Measurements from ENCODE around the gene ARFRP1.
"Not testable (repeated sequence)": the region's sequence is repeated elsewhere in the genome, so short reads cannot be mapped to it uniquely, and the experiment has no call there.

Gene ARFRP1

GRCh38 chr20:63738687-63739129 lies 30.9 kb upstream of the ARFRP1 start:
- peak overlapping the region; percentile 23 for H3K4me3 Mint-ChIP-seq
- peak; percentile 59 for DNase-seq
- H3K27me3 Mint-ChIP-seq = no peaks in the 10 kb centered on the region
- peaks cover 29% of the 10 kb centered on the region for H3K4me1 Mint-ChIP-seq (ENCODE audit: low read depth)
- no peak overlapping the region for H3K27ac Mint-ChIP-seq
- no peaks in the 10 kb centered on the region for H3K9me3 Mint-ChIP-seq
- H3K36me3 Mint-ChIP-seq (ENCODE audit: low read depth) = peaks cover 33% of the 10 kb centered on the region

GRCh38 chr20:63737945-63738686 lies 30.3 kb upstream of the ARFRP1 start:
- H3K4me3 Mint-ChIP-seq = peak overlapping the region; percentile 23
- H3K9me3 Mint-ChIP-seq = no peaks in the 10 kb centered on the region
- peak; percentile 68 for DNase-seq
- H3K4me1 Mint-ChIP-seq (ENCODE audit: low read depth) = peaks cover 29% of the 10 kb centered on the region
- H3K36me3 Mint-ChIP-seq (ENCODE audit: low read depth) = peaks cover 33% of the 10 kb centered on the region
- H3K27ac Mint-ChIP-seq = no peak overlapping the region
- H3K27me3 Mint-ChIP-seq = no peaks in the 10 kb centered on the region

GRCh38 chr20:63737695-63737944 lies 29.8 kb upstream of the ARFRP1 start:
- Mint-ChIP-seq H3K27ac (no peak overlapping the region), H3K9me3 (no peaks in the 10 kb centered on the region)

GRCh38 chr20:63736893-63737694 lies 29.3 kb upstream of the ARFRP1 start:
- H3K27me3 Mint-ChIP-seq = no peaks in the 10 kb centered on the region
- H3K36me3 Mint-ChIP-seq (ENCODE audit: low read depth) = peaks cover 33% of the 10 kb centered on the region
- H3K27ac Mint-ChIP-seq = peak overlapping the region; percentile 88
- H3K4me3 Mint-ChIP-seq = peak overlapping the region; percentile 64
- H3K9me3 Mint-ChIP-seq = no peaks in the 10 kb centered on the region
- H3K4me1 Mint-ChIP-seq (ENCODE audit: low read depth) = peaks cover 29% of the 10 kb centered on the region
- DNase-seq = peak; percentile 75

More at GRCh38 chr20:63737695-63737944, 29.8 kb upstream of the ARFRP1 start:
- Mint-ChIP-seq H3K4me3 (peak overlapping the region; percentile 64), H3K36me3 (ENCODE audit: low read depth) (peaks cover 33% of the 10 kb centered on the region), H3K4me1 (ENCODE audit: low read depth) (peaks cover 29% of the 10 kb centered on the region), H3K27me3 (no peaks in the 10 kb centered on the region)
- no peak for DNase-seq

- no peaks in the 10 kb centered on the region for H3K27me3 Mint-ChIP-seq
- H3K4me1 Mint-ChIP-seq (ENCODE audit: low read depth) = peaks cover 29% of the 10 kb centered on the region
- no peaks in the 10 kb centered on the region for H3K9me3 Mint-ChIP-seq
- H3K27ac Mint-ChIP-seq = peak within 1 kb of the TSS; percentile 88
- peak; percentile 74 for DNase-seq
- H3K4me3 Mint-ChIP-seq = peak within 1 kb of the TSS; percentile 64
- H3K36me3 Mint-ChIP-seq (ENCODE audit: low read depth) = peaks cover 33% of the 10 kb centered on the region
These were observed 28.3 kb upstream of the ARFRP1 start, which contains the start of gene LIME1 for GRCh38 chr20:63735859-63736718. Gene LIME1, plus strand, starts transcription at chr20:63736664. Its CDS starts 886 bp downstream, at chr20:63737550.

- Mint-ChIP-seq H3K4me3 (no peak overlapping the region), H3K36me3 (ENCODE audit: low read depth) (peaks cover 35% of the 10 kb centered on the region), H3K9me3 (no peaks in the 10 kb centered on the region), H3K4me1 (ENCODE audit: low read depth) (peaks cover 29% of the 10 kb centered on the region), H3K27me3 (no peaks in the 10 kb centered on the region), H3K27ac (peak overlapping the region; percentile 55)
- no peak for DNase-seq
These were observed 27.4 kb upstream of the ARFRP1 start for GRCh38 chr20:63734946-63735858.

- Mint-ChIP-seq H3K9me3 (no peaks in the 10 kb centered on the region), H3K27ac (peak overlapping the region; percentile 33), H3K4me3 (no peak overlapping the region), H3K27me3 (no peaks in the 10 kb centered on the region), H3K4me1 (ENCODE audit: low read depth) (peaks cover 29% of the 10 kb centered on the region), H3K36me3 (ENCODE audit: low read depth) (peaks cover 44% of the 10 kb centered on the region)
- no peak for DNase-seq
These were observed 26.6 kb upstream of the ARFRP1 start for GRCh38 chr20:63734111-63734945.

GRCh38 chr20:63733579-63734081 lies 25.9 kb upstream of the ARFRP1 start:
- no peak overlapping the region for H3K4me3 Mint-ChIP-seq
- H3K9me3 Mint-ChIP-seq = no peaks in the 10 kb centered on the region
- H3K4me1 Mint-ChIP-seq (ENCODE audit: low read depth) = peaks cover 31% of the 10 kb centered on the region
- H3K36me3 Mint-ChIP-seq (ENCODE audit: low read depth) = peaks cover 47% of the 10 kb centered on the region
- no peak for DNase-seq
- no peaks in the 10 kb centered on the region for H3K27me3 Mint-ChIP-seq
- H3K27ac Mint-ChIP-seq = no peak overlapping the region

- Mint-ChIP-seq H3K27me3 (no peaks in the 10 kb centered on the region), H3K27ac (no peak overlapping the region), H3K4me1 (ENCODE audit: low read depth) (peaks cover 31% of the 10 kb centered on the region), H3K4me3 (no peak overlapping the region), H3K36me3 (ENCODE audit: low read depth) (peaks cover 52% of the 10 kb centered on the region), H3K9me3 (no peaks in the 10 kb centered on the region)
- no peak for DNase-seq
These were observed 25.3 kb upstream of the ARFRP1 start for GRCh38 chr20:63733117-63733516.

GRCh38 chr20:63732118-63733095 lies 24.6 kb upstream of the ARFRP1 start:
- Mint-ChIP-seq H3K4me3 (no peak overlapping the region), H3K27ac (no peak overlapping the region), H3K27me3 (no peaks in the 10 kb centered on the region), H3K36me3 (ENCODE audit: low read depth) (peaks cover 57% of the 10 kb centered on the region), H3K9me3 (no peaks in the 10 kb centered on the region), H3K4me1 (ENCODE audit: low read depth) (peaks cover 38% of the 10 kb centered on the region)
- DNase-seq = no peak

GRCh38 chr20:63731410-63731809 lies 23.6 kb upstream of the ARFRP1 start:
- H3K36me3 Mint-ChIP-seq (ENCODE audit: low read depth) = peaks cover 61% of the 10 kb centered on the region
- DNase-seq = no peak
- H3K4me3 Mint-ChIP-seq = no peak overlapping the region
- peaks cover 2% of the 10 kb centered on the region for H3K9me3 Mint-ChIP-seq
- H3K27ac Mint-ChIP-seq = no peak overlapping the region
- peaks cover 38% of the 10 kb centered on the region for H3K4me1 Mint-ChIP-seq (ENCODE audit: low read depth)
- no peaks in the 10 kb centered on the region for H3K27me3 Mint-ChIP-seq

GRCh38 chr20:63730189-63730733 lies 22.5 kb upstream of the ARFRP1 start:
- not testable (repeated sequence) for H3K9me3 Mint-ChIP-seq, H3K4me3 Mint-ChIP-seq, H3K27me3 Mint-ChIP-seq, DNase-seq, H3K27ac Mint-ChIP-seq
- Mint-ChIP-seq H3K4me1 (ENCODE audit: low read depth) (peaks cover 26% of the 10 kb centered on the region), H3K36me3 (ENCODE audit: low read depth) (peaks cover 59% of the 10 kb centered on the region)
